Activated CD4-positive, alpha-beta T cell treated with anti-CD3 and anti-CD28 coated beads for 24 hours (primary cell): ENCODE data around the gene CHST8.
"Not testable (repeated sequence)": the region's sequence is repeated elsewhere in the genome, so short reads cannot be mapped to it uniquely, and the experiment has no call there.

Experiments
- DNase-seq, 2 donors: peaks; one replicate each; pipeline ENCODE4 v3.0.0-alpha.2; 2020; ENCODE audit warnings: low read depth in 2 of 2

Gene CHST8

GRCh38 chr19:33811736-33812387, 190.1 kb downstream of the CHST8 start:
- no peak for DNase-seq

- DNase-seq, result no peak
Measured at GRCh38 chr19:33812388-33813330, 190.9 kb downstream of the CHST8 start.

GRCh38 chr19:33813391-33814101, 191.8 kb downstream of the CHST8 start:
- DNase-seq, result no peak

- no peak for DNase-seq
Measured at GRCh38 chr19:33814181-33815165, 192.7 kb downstream of the CHST8 start.

GRCh38 chr19:33815380-33816340, 193.9 kb downstream of the CHST8 start:
- DNase-seq, result no peak

GRCh38 chr19:33818411-33818810, 196.7 kb downstream of the CHST8 start:
- no peak for DNase-seq

GRCh38 chr19:33819078-33819477, 197.3 kb downstream of the CHST8 start:
- not testable (repeated sequence) for DNase-seq

GRCh38 chr19:33819506-33819879, 197.7 kb downstream of the CHST8 start:
- no peak for DNase-seq

GRCh38 chr19:33819880-33820781, 198.4 kb downstream of the CHST8 start:
- DNase-seq, result peak; percentile 39 to 59

- no peak for DNase-seq
Measured at GRCh38 chr19:33821871-33822270, 200.1 kb downstream of the CHST8 start.
